Lung (tissue), 12 donors: ENCODE data around the gene PSMB3. TPM values are rescaled to one million over a fixed set of nuclear protein-coding genes. Genes with fewer than 3 reads are reported as not detected.

Source experiments
- ATAC-seq: fragments of 200-7000 bp; cut with Tn5 transposase; one replicate; pipeline ENCODE4 v1.9.1; 2020; ENCODE audit warnings: moderate number of reproducible peaks; ENCODE audit not compliant: insufficient read depth, low FRiP score
- DNase-seq, 3 donors: peaks; one replicate each; pipeline ENCODE4 v3.0.0-alpha.2; 2013 to 2017
- H3K27ac ChIP-seq, 2 donors: one replicate each; pipeline ENCODE4 v1.5.1; 2013; ENCODE audit warnings: mild to moderate bottlenecking in 2 of 2, moderate library complexity in 2 of 2, control low read depth in 1 of 2, inconsistent platforms in 1 of 2, low read depth in 1 of 2, low read length in 1 of 2
- H3K27me3 ChIP-seq, 3 donors: one replicate each; pipeline ENCODE4 v1.5.1; 2013; ENCODE audit warnings: low read length in 2 of 3; ENCODE audit not compliant: control insufficient read depth in 3 of 3, insufficient read depth in 3 of 3
- H3K36me3 ChIP-seq, 4 donors: one replicate each; pipeline ENCODE4 v1.5.1; 2013; ENCODE audit warnings: low read length in 4 of 4, mild to moderate bottlenecking in 1 of 4, moderate library complexity in 1 of 4; ENCODE audit not compliant: control insufficient read depth in 4 of 4, insufficient read depth in 4 of 4
- H3K4me1 ChIP-seq, 5 donors: one replicate each; pipeline ENCODE4 v1.5.1; 2013; ENCODE audit warnings: low read length in 5 of 5, mild to moderate bottlenecking in 2 of 5, moderate library complexity in 1 of 5; ENCODE audit not compliant: control insufficient read depth in 5 of 5, insufficient read depth in 5 of 5
- H3K4me3 ChIP-seq: one replicate; pipeline ENCODE4 v1.5.1; 2013; ENCODE audit warnings: mild to moderate bottlenecking, control low read depth, moderate library complexity
- H3K9ac ChIP-seq, 2 donors: one replicate each; pipeline ENCODE4 v1.5.1; 2013; ENCODE audit warnings: low read length in 2 of 2, control low read depth in 1 of 2; ENCODE audit not compliant: insufficient read depth in 1 of 2
- H3K9me3 ChIP-seq, 4 donors: one replicate each; pipeline ENCODE4 v1.5.1; 2013; ENCODE audit warnings: low read length in 3 of 4, mild to moderate bottlenecking in 1 of 4, moderate library complexity in 1 of 4; ENCODE audit not compliant: control insufficient read depth in 4 of 4, insufficient read depth in 3 of 4
- CTCF ChIP-seq: IDR thresholded peaks from 2 replicates; pipeline ENCODE4 v1.5.1; 2012; ENCODE audit warnings: mild to moderate bottlenecking; ENCODE audit errors: control extremely low read depth, extremely low read depth
- WGBS, 2 donors: extraction: QIAGEN DNeasy Blood & Tissue Kit; methylation state at CpG; one replicate each; pipeline ENCODE4 v1.1.7; 2013; 5-methylcytosine and 5-hydroxymethylcytosine counted together
- polyA plus RNA-seq, 2 donors: library from polyadenylated mRNA; stranded (reverse); fragments of 200-250 nt; gene quantifications; one replicate each; pipeline ENCODE4 v1.2.1, GENCODE V29; 2013
- total RNA-seq, 2 donors: library from RNA; depleted of rRNA in 1 of 2; stranded (reverse); fragments of >200 nt in 1 of 2; gene quantifications; one replicate each; pipeline ENCODE4 v1.2.1, GENCODE V29; 2014 to 2021
- donor health status: control.
- donor health status: control.
- donor health status: Bipolar disorder and iron deficiency.
- donor health status: healthy.
- donor health status: DM: yes; HTN: yes; CAD: no.

PSMB3 gene
- total and polyA plus RNA-seq, 4 donors, result 81.3 to 374 (median 234) TPM

GRCh38 chr17:38741921-38742410 is 10.6 kb upstream of the PSMB3 start:
- TF ChIP-seq CTCF, result no peak
- DNase-seq (peak in 2 of 3 donors; percentile 91), ATAC-seq (peak; percentile 6)
- H3K4me3 ChIP-seq, result no peak overlapping the region
- no peaks in the 10 kb centered on the region for H3K9me3 ChIP-seq
- peaks cover 9 to 57% (median 29%) of the 10 kb centered on the region in 5 donors for H3K4me1 ChIP-seq
- 47 to 63% methylated on average over 7 of the region's 7 CpGs for WGBS, 2 donors
- H3K27ac ChIP-seq, result peak overlapping the region; percentile 46 to 95
- peak overlapping the region; percentile 7 to 74 for H3K9ac ChIP-seq
- H3K36me3 ChIP-seq, result peaks cover 0 to 27% (median 19%) of the 10 kb centered on the region in 4 donors
- H3K27me3 ChIP-seq, result no peaks in the 10 kb centered on the region

- no peak overlapping the region for H3K4me3 ChIP-seq
- WGBS, 2 donors, result 39 to 67% methylated on average over 22 of the region's 22 CpGs
- peaks cover 0 to 22% (median 16%) of the 10 kb centered on the region in 4 donors for H3K36me3 ChIP-seq
- no peaks in the 10 kb centered on the region for H3K9me3 ChIP-seq
- H3K27me3 ChIP-seq, result no peaks in the 10 kb centered on the region
- TF ChIP-seq CTCF, result no peak
- H3K27ac ChIP-seq, result peak overlapping the region; percentile 46 to 95
- DNase-seq (peak; percentile 96 to 100 (median 98)), ATAC-seq (no peak)
- H3K9ac ChIP-seq, result peak overlapping the region; percentile 7 to 74
- peaks cover 9 to 58% (median 29%) of the 10 kb centered on the region in 5 donors for H3K4me1 ChIP-seq
These were observed 9.9 kb upstream of the PSMB3 start for GRCh38 chr17:38742411-38743308.

GRCh38 chr17:38743556-38744171 is 8.9 kb upstream of the PSMB3 start:
- Histone ChIP-seq H3K4me1 (peaks cover 9 to 62% (median 29%) of the 10 kb centered on the region in 5 donors), H3K4me3 (no peak overlapping the region), H3K27me3 (no peaks in the 10 kb centered on the region), H3K27ac (peak overlapping the region in 1 of 2 donors; percentile 42), H3K9ac (peak overlapping the region in 1 of 2 donors; percentile 25), H3K36me3 (peaks cover 0 to 14% (median 10%) of the 10 kb centered on the region in 4 donors), H3K9me3 (no peaks in the 10 kb centered on the region)
- 65 to 73% methylated on average over 4 of the region's 4 CpGs for WGBS, 2 donors
- ATAC-seq, result no peak
- TF ChIP-seq CTCF, result no peak
- peak; percentile 64 to 84 (median 74) for DNase-seq
